ENCODE results near the gene DOCK4.

DOCK4 gene

DNA sequence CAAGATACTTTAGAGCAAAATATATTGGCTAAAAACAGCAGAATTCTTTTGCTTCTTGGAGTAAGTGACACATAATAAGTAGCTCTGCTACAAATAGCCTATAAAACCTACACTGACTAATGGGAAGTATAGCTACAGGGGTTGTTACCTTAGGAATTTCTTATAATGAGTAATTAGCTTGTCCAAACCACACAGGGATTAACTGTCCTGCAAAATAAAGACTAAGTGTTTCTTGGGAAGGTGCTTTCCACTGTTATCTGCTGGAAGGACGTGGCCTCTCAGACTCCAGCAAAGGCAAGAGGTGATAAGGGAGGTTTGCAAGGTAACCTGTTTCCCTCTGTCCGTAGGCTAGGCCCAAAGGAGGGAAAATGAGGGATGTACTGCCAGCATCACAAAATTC, 302.4 kb downstream of the DOCK4 start:
- DNase-seq (ENCODE audit: low read depth in 2 of 2) = no peak

DNA sequence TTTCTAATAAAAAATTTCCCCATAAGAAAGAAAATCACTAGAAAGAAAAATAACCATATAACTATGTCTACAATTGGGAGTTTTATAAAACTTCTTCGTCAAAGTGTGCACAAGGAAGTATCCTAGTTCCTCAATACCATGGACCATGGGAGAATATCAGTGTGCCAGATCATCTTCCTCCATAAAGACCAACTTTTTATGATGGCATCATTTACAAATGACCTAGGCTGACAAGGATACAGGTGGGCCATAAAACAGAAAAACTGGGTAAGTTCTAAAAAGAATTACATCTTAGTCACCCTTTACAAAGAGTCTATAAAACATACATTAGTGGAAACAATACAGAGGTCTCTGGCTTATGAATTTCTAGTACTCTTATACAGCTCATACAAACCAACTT, 303.2 kb downstream of the DOCK4 start:
- DNase-seq (ENCODE audit: low read depth in 2 of 2) = no peak

DNA sequence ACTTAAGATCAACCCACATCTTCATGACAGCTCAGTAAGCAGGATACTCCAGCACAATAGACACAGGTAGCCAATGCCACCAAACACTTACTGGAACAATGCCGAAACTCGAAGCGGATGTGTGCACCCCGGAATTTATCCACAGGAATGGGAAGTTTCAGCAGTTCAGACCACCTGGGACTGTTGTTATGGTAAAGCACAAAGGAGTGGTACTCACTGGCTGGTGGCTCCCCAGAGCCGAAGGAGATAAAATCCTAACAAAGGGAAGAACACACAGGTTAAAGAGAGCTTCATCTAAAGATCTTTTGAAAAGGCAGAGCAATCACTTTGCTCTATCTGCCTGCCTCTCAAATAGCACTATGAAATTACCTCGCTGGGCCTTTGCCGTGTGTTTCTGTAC, 305.9 kb downstream of the DOCK4 start:
- DNase-seq (ENCODE audit: low read depth in 2 of 2) = no peak

DNA sequence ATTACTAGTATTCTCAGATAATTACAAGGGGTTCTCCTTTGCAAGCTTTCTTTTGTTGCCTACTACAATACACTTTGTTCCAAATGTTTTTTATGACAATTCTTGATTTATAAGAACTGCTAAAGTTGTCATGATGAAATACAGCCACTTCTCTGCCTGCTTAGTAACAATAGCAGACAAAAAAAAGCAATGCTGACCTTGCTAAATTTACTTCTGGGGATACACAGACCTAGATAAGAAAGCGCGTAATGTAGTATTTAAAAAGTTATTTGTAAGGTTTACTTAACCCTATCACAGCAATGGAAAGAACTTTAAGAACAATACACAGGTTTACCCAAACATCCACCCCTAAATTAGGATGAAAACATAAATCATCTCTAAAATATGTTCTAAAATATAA, 311.1 kb downstream of the DOCK4 start:
- no peak for DNase-seq (ENCODE audit: low read depth in 2 of 2)

DNA sequence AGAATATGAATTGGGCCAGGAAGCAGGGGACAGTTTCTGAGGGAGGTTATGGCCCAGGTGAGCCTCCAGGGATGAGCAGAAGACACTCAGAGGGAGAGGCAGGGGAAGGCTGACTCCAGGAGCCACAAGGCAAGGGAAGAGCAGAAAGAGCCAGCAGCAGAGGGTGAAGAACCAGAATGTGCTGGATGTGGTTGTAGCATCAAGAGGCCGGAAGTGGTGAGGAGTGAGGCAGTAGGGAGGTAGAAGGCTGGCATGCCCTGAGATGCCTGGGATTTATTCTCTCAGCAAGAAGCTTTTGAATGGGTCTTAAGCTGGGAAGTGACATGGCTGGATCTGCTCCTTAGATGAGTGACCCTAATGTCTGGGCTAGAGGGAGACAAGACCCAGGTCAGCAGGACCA, 311.7 kb downstream of the DOCK4 start:
- no peak for DNase-seq (ENCODE audit: low read depth in 2 of 2)

DNA sequence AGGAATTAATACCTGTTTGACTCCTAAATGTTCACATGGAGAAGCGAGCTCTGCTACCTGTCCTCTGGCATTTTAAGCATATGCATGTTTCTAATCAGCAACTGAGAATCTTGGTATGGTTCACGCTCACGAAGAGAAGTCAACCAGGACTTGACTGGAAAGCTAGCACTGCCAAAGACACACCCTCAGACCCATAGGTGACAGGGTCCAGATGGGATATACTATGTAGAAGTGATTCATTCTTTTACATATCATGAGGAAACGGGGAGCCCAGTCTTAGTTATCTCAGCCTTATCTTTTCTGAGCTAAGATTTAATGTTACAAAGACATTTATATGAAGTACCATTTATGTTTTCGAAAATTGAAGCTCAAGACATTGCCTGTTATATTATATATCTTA, 313.0 kb downstream of the DOCK4 start:
- DNase-seq (ENCODE audit: low read depth in 2 of 2) = no peak

GRCh38 chr7:111892588-111892987, 313.6 kb downstream of the DOCK4 start:
- DNase-seq (ENCODE audit: low read depth in 2 of 2) = no peak

DNA sequence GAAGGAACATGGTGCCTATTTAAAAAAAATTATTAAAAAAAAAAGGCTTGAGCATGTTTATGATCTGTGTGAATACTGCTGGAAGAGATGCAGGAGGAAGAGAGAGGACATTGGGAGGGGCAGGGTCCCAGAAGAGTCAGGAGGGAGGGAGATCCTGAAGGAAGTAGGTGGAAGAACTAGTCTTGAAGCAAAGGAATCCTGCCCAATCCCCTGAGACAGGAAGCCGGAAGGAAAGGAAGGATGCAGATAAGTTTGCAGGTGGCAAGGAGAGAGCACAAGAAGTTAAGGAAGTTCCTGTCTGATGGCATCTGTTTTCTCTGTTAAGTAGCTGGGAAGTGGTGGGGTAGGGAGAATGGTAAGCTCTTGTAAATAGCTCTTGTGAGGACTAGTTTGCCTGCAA, 318.5 kb downstream of the DOCK4 start:
- DNase-seq (ENCODE audit: low read depth in 2 of 2) = no peak

DNA sequence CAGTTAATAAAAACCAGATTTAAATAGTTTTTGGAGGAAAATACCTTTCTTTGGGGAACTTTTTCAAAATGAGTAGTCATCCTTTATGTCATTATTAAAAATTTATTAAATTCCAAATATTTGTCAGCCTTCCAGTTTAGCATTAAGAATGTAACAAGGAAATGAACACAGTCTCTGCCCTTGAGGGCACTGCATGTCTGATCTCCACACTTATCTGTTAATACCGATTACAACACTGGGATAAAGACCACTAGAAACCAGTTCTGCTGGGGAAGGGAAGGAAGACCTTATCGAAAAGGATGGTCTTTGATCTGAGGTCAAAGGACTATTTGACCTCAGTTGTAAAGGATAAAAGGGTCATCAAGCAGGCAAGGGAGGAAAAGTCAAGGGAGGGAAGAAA, 320.0 kb downstream of the DOCK4 start:
- DNase-seq (ENCODE audit: low read depth in 2 of 2) = no peak

- no peak for DNase-seq (ENCODE audit: low read depth in 2 of 2)
Observed at GRCh38 chr7:111883241-111883640, 323.0 kb downstream of the DOCK4 start.

GRCh38 chr7:111878785-111879184, 327.4 kb downstream of the DOCK4 start:
- no peak for DNase-seq (ENCODE audit: low read depth in 2 of 2)

DNA sequence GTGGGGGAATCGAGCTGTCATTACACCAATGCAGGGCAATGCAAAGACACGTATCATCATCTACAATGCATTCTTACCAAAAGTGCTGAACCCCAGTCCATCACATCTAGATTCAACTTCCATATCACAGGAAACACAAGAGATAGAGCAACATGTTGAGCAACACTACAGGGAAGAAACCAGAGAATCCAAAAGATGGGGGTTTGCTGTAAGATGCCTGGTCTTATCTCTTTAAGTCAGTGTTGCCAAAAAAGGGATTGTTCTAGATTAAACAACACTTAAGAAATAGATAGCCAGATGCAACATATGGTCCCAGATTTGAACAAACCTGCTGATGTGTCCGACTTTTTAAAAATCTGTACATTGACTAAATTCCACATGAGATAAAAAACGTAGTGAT, 328.3 kb downstream of the DOCK4 start:
- no peak for DNase-seq (ENCODE audit: low read depth in 2 of 2)

DNA sequence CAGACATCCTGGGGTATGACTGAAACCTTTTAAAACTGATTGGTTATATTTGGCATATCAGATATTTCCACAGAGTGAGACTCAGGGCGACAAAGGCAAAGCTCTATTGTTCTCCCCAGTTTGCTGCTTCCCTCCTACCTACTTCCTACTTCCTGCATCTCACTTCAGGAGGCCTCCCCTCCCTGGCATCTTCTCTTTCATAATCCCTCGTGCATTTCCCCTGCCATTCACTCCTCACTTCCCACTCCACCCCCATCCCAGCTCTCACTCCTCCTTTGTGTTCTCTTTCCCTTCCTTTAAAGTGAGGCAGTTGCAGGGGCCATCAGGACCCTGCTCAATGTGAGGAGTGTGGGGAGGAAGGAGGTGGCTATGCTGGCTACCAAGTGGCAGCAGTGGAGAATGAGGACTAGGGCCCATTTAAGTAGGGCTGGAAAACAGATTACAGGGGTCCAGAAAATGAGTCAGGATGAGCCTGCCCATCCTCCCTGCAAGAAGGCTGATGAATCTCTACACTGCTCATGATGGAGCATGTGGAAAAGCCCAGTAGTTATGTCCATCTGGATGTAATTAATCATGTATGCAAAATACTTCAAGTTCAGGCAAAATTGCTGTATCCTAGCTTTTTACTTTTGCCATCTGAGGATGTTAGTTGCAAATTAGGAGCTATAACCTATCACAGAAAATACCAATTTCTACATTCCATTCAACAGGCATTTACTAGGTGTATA, 332.1 kb downstream of the DOCK4 start:
- no peak for DNase-seq (ENCODE audit: low read depth in 2 of 2)

DNA sequence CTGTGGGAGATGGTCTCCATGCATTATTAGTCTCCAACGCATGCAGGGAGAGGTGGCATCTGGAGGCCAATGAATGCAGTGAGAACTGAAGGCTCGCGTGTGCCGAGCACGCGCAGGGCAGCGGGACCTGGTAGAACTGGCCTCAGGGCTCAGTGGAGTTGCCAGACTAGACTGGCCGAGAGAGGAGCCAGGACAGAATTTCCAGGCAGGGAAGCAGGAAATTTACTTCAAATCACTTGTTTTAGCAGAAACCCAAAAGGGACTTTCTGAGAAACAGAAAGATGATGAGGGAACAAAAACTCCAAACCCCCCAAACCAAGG, 332.9 kb downstream of the DOCK4 start:
- DNase-seq (ENCODE audit: low read depth in 2 of 2) = no peak

DNA sequence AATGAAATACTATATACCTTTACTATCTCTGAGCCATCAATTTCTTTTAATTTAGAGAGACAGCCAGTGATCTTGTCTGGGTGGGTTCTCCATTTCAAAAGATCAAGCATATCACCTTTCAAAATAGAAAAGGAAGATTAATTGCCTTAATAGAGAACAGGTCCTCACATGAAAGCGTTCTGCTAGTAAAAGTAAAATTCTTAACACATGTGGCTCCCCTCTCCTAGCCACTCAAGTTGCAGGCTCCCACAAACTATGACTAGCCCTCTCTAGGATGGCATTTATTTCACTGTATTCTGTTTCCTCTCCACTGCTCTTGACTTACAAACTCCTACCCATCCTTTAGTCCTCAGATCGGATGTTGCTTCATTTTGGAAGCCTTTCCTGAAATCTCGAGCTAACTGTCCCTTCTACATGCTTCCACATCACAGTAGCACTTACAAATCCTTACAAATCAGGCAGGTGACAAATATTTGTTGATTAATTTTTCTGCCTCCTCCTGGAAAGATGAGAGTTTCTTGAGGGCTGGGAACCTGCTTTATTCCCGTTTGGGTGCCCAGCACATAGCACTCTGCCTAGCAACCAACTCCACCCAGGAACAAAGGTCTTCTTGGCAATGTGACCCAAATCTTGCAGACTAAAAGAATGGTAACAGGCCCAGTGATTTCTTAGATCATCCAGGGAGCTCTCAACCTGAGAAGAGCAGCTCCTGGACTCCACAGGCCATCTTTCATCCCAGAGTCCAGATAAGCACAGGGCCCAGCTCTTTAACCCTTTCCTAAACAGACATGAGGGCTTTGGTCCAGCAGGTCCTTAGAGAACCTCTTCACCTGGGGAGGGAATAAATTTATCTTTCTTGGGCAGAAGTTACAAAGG, 333.5 kb downstream of the DOCK4 start:
- no peak for DNase-seq (ENCODE audit: low read depth in 2 of 2)

DNA sequence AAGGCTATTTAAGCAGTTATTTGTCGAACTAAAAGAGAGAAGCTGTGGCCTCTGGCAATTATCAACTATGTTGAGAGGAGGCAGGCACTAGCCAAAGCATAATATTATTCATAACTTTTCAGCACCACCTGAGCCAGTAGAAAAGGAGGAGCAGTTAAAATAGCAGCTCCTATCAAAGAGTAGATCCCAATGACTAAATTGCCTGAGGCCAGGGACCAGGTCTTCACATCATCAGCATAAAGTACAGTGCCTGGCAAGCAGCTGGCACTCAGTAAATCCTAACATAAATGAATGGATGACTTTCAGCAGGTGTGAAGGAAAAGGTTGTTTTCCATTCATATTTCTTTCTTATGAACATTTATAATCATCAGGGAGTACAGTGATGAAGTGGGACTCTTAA, 334.9 kb downstream of the DOCK4 start:
- no peak for DNase-seq (ENCODE audit: low read depth in 2 of 2)

DNA sequence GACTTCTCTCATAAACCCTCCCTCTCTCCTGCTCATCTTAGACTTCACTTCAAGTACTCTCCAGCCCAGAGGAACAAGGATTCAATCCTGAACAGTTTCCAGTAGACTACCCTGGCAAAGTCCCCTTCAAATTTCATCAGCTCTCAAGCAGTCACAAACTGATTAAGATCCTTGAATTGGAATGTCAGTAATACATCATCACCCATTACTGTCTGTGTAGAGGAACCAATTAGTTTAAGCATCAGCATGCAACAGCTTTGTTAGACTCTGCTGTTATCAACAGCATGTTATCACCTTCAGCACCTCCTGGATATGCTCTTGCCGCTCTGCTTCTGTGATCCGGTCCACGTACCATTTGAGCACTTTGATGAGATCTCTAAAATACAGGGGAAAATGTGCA, 336.9 kb downstream of the DOCK4 start:
- no peak for DNase-seq (ENCODE audit: low read depth in 2 of 2)

GRCh38 chr7:111867348-111867931, 338.8 kb downstream of the DOCK4 start:
- DNase-seq (ENCODE audit: low read depth in 2 of 2) = no peak

DNA sequence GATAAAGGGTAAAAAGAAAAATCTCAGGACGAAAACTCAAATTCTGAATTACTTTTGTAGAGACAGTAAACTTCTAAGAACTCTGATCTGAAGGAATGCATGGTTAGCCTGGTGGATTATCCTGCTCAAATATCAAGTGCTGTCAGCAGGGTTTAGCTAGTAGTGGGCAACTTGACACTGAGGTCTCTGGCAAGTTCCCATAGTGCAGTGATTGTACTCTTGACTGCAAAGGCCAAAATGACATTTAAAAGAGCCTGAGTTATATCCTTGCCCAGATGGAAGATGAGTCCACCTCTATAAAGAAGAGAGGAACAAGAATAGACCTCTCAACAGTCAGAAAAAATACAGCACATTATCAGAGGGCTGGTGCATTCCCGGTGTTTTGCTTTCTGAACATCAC, 339.4 kb downstream of the DOCK4 start:
- DNase-seq (ENCODE audit: low read depth in 2 of 2) = no peak

- DNase-seq (ENCODE audit: low read depth in 2 of 2) = no peak
Observed at GRCh38 chr7:111865430-111865829, 340.8 kb downstream of the DOCK4 start.

DNA sequence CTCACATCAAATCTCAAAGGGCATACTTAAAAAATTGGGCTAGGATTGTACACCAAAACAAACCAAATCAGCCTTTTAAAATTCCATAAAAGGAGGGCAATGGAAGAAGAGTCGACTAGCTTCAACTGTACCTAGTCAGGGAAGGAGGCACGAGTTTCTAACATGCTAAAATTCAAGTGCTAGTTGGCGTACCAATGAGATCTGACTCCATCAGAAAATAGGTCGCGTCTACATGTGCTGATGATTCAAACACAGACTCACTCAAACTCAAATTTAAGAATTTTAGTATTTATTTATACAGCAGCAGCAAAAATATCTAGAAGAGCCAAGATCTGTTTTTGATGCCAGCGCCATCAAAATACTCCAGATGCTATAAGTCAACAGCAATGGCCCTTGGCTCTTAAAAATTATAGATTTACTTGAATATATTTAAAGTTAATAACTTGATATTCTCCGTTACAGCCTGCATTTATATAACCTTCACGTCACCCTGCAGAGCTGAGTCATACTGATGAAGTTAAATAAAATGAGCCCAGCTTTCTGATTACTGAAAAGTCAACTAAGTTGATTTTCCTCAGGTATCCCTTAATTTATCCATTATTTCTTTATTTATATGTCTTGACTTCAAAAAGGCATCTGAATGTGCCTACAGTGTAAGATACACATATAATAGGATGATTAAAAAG, 341.8 kb downstream of the DOCK4 start:
- no peak for DNase-seq (ENCODE audit: low read depth in 2 of 2)

DNA sequence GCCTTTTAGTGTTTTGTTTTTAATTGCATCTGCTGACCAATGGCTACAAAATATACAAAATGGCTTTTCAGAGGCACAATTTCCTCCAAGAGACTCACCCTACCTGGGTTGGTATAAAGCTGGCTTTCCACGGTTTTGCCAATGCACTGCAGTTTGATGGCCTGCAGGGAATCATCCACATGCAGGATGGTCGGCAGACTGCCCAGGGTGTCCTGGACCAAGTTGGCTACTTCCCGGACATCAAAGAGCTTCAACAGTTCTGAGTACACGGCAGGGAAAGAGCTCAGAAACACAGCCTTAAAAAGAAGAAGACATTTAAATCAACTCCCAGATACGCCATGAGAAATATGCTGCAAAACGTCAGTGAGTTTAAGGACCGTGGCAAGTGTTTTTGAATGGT, 342.9 kb downstream of the DOCK4 start:
- no peak for DNase-seq (ENCODE audit: low read depth in 2 of 2)

GRCh38 chr7:111860248-111860647, 346.0 kb downstream of the DOCK4 start:
- DNase-seq (ENCODE audit: low read depth in 2 of 2) = no peak
